COLO668 (cell line): ENCODE results near the gene ARHGAP19.

Experiments
- DNase-seq: peaks from one replicate; lab custom pipeline; 2025; ENCODE audit not compliant: unreplicated experiment; lab: John Stamatoyannopoulos, UW

The ARHGAP19 gene

DNA sequence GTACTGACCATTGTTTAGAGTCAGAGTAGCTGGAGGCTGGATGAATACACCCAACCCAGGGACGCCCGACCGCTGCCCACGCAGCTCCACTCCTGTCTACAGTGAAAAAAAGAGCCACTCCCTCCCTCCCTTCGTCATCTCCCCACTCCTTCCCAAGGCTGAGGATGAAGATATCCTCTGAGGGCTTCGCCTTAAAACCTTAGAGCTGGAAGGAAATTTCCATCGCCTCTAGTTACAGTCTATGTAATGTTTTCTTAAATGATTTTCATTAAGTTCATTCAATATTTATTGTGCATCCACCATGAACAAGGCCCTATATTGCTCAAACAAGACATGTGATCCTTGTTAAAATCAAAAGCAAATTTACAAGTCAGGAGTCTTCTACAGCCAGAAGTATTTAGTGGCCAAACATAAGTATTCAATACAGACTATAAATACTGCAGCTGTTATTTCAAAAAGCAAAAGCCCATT is 95.4 kb downstream of the ARHGAP19 start:
- no peak for DNase-seq

DNA sequence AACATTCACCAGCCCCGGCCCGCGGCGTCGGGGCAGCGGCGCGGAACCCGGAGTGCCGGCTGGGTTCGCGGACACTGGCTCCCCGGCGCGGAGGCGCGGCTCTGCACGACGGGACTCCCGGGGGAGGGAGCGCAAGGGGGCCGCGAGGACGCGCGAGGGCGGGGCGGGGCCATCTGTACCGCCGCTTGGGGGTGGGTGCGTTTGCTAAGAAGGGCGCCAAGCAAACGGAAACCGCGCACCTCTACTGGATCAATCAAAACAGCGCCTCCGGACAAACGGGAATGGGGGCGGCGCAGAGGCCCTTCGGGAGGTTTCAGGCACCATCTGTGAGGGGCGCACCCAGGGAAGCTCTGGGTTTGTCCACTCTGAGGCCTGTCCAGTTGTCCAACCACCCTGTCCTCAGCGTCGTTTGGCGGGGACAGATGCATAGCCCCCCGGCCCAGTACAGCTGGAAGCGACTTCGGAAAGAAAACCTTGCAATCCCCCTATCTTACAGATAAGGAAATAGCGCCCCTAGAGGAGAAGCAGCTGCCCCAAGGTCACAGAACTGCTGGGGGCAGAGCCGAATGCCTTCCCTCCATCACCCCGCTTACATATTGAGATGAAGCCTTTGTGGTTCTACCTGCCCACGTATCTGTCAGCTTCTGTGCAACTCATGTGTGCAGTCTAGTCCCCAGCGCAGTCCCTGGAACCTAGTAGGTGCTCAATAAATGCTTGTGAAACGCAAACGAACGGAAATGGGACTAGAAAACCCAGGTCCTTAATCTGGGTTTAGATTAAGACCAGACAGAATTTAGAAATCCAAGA is 96.0 kb downstream of the ARHGAP19 start:
- DNase-seq = peak; percentile 79

DNA sequence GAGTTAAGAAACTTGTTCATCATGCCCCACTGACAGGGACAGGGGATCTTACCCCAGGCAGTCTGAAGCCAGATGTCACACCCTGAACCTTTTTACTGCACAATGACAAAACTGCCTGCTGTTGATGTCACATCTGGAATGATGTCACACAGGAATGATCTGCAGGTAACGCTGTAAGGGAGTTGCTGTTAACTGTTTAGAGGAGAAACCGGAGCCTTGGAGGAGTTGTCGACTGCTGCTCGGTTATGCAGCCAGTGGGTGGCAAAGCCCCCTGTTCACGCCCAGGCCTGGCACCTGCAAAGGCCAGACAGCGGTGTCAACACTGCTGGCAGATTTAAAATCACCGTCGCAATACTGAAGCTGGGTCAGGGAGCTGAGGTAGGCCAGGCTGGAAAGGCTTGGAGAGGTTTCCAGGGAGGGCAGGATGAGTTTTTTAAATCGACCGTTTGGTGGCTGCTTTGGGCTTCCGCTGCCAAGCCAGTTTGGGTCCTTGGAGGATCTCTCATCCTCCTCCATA is 96.7 kb downstream of the ARHGAP19 start:
- DNase-seq = no peak

DNA sequence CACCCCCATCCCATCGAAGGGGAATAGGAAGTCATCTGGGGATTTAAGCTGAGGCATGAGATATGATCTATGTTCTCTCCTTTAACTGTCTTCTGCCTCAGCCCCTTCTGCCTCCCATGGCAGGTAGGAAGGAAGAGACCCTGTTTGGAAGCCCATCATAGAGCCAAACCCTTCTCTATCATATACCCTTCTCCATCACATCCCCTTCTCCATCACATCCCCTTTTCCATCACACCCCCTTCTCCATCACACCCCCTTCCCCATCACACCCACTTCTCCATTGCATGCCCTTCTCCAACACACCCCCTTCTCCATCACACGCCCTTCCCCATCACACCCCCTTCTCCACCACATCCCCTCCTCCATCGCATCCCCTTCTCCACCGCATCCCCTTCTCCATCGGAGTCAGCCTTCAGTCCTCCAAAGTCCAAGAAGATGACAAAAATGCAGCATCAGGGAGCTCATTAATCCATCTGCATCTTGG is 99.4 kb downstream of the ARHGAP19 start:
- no peak for DNase-seq

DNA sequence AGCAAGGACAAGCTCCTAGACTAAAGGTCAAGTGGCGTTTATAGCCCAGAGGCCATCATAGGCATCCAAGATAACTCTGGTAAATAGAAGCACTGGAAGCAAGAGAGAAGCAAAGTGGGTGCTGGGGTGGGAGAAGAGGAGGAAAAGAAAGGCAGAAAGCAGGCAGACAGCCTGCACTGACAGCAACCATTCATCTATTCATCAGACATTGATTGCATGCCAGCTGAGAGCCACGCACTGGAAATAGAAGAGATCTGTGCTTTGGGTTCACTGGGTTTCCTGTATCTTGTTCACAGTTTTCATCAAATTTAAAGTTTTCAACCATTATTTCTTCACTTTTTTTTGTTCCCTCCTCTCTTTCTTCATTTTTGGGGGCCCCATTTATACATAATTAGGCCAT is 102.0 kb downstream of the ARHGAP19 start:
- no peak for DNase-seq

DNA sequence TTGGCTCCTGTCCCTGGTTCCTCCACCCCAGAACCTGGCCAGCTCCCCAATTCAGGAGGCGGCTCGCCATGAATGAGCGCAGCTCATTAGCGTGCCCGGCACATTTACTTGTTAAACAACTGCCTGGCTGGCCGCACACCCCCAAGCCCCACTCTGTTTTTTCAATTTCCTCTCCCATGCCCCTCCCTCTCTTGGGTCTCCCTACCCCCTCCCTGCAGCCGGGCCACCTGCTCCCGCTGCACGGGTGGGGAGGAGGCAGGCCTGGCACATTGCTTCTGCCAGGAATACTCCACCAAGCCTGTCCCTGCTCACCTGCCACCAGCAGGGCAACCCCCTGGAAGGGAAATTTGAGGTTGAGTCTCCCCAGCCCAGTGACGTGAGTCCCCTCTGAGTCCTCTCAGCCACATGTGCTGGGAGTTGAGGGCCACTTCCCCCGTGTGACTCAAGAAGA is 104.2 kb downstream of the ARHGAP19 start:
- DNase-seq = peak; percentile 75

DNA sequence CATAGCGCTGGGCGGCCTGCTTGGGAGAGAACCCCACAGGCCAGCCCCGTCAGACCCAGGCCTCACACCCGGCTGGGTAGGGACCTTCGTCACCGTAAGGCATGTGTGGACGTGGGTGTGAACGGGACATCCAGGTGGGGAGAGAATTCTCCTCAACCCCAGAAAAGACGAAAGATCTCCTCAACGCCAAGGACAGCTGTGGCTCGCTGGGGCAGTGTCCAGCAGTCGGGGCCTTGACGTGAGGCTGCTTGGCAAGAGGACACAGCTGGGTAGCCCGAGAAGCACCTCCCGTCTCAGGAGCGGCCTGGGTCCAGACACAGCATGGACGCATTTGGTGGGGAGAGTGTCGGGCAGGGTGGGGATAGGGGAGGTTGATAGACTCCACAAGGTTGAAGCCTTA is 105.5 kb downstream of the ARHGAP19 start:
- DNase-seq = no peak

DNA sequence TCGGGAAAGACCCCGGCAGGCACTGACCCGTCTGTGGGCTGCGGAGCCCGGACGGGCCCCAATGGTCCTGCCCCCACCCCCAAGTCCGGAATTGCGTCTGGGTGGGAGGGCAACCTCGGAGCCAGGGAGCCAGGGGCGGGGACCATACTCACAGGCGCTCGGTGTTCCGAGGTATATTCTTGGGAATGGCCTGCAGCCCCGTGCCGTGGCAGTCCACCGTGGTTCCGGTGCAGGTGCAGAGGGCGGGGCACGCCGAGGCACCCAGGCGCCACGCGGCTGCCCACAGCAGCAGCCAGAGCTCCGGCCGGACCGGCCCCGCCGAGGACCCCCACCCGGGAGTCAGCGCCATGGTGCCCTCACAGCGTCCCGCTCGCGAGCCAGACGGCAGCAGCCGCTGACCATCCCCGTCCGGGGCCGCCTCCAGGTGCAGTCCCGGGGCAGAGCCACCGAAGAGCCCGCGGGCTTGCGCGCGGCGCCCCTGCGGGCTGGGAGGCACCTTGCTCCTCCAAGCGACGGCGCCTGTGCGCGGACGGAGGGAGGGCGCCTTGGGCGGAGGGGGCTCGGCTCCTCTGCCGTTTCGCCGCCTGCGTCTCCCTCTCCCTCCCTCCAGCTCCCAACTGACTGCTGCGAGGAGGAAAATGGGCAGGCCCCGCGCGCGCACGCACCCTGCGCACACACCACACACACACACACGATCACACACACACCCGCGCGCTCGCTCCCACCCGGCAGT is 106.9 kb downstream of the ARHGAP19 start, which contains the start of gene SLIT1:
SLIT1 (minus strand) TSS at position 634 of the 733 bp plus-strand sequence; CDS start at position 349, 285 bp downstream.
- peak; percentile 66 for DNase-seq

DNA sequence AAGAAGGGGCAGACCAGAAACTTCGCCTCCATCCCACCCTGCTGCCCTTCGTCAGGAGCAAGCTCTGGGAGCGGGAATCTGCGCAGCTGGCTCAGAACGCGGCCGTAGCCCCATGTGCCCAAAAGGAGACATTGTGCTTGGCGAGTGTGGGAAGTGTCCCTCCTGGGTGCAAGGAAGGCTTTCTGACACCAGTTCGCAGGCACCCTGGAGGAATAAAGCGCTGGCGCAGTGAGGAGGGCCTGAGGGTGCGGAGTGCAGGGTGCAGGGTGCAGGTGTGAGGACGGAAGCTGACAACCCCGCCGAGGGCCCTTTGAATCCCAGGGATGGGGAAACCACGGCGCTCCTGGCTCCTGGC is 107.5 kb downstream of the ARHGAP19 start:
- no peak for DNase-seq

DNA sequence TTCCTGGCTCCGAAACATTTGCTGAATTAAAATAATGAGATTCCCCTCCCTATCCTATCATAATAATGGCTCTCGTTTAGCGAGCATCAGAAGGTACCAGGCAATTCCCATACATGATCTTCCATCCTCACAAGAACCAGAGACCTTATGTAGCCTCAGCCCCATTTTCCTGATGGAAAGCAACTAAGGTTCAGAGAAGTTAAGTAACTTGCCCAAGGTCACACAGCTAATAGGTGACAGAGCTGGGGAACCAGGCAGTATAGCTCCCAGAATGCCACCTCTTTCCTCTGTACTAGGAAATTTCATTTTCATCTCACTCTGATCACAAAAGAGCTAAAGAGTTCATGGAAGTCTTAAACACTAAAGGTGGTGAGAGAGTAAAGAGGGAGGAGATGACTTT is 109.1 kb downstream of the ARHGAP19 start:
- no peak for DNase-seq

DNA sequence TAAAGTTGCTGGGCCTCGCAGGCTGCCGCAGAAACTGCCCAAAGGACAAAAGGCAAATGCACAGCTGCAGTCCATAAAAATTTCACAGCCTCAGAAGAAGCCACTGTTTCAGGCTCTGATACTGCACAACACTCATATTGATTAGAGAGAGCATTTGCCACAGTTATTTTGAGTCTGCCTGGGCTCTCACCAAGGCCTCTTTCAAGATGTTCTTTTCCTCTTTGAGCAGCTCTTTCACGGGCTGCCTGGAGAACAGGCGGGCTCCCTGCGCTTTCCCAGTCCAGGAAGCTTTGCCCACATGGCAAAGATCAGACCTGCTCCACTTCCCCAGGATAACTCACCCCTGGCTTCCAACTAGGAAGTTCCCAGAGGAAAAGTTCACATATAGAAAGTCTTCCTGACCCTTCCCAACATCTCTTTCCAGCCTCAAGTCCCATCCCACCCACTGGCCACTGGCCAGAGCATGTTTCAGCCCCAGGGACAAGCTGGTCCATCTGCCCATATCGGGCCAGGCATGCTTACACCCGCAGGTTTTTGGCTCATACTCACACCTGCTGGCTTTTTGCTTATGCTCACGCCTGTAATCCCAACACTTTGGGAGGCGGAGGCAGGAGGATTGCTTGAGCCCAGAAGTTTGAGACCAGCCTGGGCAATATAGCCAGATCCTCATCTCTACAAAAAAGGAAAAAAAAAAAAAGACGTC is 110.0 kb downstream of the ARHGAP19 start:
- DNase-seq = no peak

DNA sequence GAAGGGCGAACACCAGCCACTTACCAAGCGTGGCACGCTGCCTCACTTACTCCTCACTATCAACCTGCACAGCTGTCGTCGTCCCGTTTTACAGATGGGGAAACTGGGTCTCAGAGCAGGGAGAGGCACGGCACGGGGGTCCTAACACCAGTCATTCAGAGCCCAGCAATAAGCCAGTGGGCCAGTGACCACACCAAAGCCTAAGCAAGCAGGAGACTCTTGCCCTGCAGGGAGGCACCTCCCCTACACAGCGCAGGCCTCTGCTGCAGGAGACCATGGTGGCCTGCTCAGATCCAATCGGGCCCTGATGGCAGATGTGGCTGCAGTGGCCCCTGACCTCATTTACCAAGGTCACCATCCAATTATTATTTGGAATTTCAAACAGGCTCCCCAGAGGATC is 111.5 kb downstream of the ARHGAP19 start:
- DNase-seq = no peak

DNA sequence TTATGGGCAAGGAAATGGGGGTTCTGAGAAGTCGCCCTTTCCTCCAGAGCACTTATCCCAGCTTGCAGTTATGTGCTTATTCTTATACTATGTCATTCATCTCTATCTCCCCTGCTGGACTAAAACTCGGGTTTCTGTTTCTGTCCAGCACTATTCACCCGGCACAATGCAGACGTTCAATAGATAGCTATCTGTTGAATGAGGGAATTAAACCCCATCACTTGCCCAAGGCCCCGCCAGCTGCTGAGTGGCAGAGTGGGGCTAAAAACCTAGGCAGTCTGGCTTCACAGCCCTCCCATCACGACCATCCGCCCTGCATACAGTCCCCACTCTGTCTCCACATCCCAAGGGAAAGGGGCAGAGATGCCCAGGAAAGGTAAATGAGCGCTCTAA is 112.1 kb downstream of the ARHGAP19 start:
- no peak for DNase-seq

DNA sequence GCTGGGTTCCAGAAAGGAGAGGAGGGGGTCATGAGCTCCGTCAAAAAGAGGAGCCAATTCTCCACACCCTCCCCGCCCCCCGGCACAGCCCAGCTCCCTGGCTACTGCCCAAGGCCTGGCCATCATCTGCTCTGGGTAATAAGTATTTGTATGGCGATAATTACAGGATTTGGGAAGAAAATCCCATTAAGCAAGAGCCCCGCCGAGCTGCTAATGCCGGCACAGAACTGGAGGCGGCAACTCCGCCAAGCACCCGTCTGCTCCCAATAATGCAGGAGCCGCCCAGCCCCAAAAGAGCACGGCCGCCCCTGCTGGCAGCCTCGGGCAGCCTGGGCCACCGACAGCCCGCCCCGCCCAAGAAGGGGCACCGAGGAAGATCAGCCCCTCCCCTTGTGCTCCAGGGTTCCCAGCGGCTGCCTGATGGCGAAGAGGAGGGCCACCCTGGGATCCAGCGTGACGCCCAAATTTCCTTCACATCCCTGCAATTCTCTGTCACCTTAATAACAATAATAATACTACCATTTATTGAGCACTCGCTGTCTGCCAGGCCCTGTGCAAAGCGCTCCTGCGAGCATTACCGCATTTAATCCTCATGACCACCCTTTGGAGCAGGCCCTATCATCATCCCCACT is 112.6 kb downstream of the ARHGAP19 start:
- no peak for DNase-seq

DNA sequence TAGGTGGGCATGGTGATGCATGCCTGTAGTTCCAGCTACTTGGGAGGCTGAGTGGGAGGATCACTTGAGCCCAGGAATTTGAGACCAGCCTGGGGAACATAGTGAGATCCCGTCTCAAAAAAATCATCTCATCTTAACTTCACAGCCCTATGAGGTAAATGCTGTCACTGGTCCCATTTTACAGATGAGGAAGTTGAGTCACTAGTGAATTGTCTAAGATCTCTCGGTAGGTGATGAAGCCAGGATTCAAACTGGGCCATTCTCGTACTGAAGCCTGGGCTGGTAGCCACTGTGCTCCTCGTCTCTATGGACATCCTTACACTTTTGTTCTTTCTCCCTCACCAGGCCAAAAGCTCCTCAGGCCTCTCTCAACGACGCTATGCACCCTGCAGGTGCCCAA is 113.1 kb downstream of the ARHGAP19 start:
- DNase-seq = no peak

DNA sequence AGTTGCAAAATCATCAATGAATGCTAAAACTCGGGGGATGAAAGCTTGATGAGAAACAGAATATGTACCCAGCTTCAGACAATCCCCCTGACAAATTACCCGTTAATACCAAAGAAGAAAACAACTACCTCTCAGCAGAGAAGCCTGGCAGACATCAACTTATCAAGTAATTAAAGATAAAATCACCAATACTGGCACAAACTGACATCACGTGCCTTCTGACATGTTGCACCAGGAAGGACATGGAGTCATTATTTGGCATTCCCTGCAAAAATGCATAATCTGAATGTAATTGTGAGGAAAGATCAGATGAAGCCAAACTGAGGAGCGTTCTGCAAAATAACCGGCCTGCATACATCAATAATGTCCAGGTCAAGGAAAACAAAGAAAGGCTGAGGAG is 114.4 kb downstream of the ARHGAP19 start:
- no peak for DNase-seq

DNA sequence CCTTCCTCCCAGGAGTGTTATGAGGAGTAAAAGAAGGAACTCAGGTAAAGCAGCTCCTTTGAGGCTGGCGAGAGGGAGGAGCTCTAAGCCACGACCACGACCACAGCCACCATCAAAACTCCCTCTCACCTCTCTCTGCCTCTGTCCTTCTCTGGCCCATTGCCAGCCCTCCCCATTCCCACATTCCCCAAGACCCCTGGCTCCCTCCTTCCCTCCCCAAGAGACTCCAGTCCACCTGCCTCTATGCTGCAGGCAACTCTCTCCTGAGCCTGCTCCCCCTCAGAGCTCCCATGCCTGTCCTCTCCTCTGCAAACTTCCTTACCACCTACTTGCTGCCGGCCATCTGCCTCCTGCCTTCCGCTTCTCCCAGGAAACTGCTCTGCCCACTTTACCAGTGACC is 116.2 kb downstream of the ARHGAP19 start:
- DNase-seq = no peak

DNA sequence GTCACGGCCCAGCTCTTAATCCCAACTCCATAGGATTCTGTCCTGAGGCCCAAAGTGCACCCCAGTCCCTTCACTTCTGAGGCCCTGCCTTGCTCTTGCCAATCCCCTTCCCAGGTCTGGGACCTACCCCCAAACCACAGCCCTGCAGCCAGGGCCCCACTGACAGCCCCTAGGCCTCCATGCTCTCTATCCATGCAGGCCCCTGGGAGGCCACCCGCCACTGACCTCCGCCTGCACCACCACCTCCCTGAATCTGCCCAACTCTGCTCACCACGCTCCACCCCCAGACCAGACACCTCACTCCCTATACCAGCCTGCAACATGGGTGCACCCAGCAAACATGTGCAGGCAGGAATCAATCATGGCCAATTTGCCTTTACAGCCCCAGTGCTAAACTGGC is 116.9 kb downstream of the ARHGAP19 start:
- no peak for DNase-seq

DNA sequence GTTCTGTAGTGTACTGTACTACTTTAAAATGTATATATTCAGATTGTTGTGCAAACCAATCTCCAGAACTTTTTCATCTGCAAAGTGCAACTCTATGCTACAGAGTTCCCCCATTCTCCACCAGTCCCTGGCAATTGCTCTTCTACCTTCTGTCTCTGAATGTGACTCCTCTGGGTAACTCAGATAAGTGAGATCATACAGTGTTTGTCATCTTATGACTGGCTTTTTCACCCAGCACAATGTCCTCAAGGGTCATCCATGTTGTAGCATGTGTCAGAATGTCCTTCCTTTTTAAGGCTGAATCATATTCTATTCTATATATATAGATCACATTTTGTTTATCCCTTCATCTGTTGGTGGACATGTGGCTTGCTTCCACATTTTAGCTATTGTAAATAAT is 117.5 kb downstream of the ARHGAP19 start:
- no peak for DNase-seq

DNA sequence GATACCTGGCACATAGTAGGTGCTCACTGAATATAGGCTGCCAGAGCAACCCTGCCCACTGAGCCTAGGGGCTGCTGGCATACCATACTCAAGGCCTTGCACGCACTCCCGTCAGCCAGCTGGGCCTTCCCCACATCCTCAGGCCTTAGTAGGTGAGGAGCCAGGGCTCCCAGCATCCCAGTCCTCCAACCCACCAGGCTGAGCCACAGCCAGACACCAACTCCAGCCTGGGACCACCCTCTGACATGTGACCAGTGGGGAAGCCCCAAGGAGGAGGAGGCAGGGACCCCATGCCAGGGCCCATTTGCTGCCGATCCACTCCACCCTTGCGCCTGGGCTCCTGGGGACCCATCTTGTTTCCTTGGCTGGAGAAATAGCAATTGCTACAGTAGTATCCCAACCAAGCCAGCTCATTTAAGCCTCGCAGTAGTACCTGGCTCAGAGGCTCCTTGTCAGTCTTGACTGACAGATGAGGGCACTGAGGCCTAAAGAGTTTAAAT is 118.1 kb downstream of the ARHGAP19 start:
- DNase-seq = no peak

DNA sequence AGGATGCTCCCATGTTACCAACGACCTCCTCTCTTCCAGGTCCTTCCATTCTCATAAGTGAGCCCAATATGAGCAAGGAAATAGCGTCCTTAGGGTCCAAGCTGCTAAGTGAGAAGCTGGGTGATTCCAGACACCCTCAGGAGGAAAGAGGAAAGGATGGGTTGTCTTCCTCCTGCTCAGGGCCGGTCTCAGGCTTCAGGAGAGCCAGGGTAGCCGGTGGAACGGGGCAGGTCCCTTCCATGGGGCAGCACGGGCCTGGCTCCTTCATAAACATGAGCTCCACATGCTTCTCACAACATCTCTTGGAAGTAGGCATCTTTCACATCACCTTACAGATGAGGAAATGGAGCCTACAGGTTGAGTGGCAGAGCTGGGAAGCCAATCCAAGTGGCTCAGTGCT is 119.4 kb downstream of the ARHGAP19 start:
- DNase-seq = no peak
